OCI-LY1 (cell line): ENCODE results near the gene NLN.

Experiments used
- EZH2 ChIP-seq: fragments of 200-600 bp; sonication (generic), shearing (Covaris generic); IDR thresholded peaks from 2 replicates; pipeline ENCODE4 v1.8.0; 2017; ENCODE audit warnings: borderline replicate concordance, mixed run types, mild to moderate bottlenecking, antibody characterized with exemption, low read length, moderate library complexity, mixed read lengths
- TF ChIP-seq, protein P1 (sequence below): fragments of 200-600 bp; sonication (generic), shearing (Covaris generic); IDR thresholded peaks from 2 replicates; pipeline ENCODE4 v1.5.1; 2017; ENCODE audit warnings: mild to moderate bottlenecking, antibody characterized with exemption, low read length, moderate library complexity, mixed read lengths

DNA sequence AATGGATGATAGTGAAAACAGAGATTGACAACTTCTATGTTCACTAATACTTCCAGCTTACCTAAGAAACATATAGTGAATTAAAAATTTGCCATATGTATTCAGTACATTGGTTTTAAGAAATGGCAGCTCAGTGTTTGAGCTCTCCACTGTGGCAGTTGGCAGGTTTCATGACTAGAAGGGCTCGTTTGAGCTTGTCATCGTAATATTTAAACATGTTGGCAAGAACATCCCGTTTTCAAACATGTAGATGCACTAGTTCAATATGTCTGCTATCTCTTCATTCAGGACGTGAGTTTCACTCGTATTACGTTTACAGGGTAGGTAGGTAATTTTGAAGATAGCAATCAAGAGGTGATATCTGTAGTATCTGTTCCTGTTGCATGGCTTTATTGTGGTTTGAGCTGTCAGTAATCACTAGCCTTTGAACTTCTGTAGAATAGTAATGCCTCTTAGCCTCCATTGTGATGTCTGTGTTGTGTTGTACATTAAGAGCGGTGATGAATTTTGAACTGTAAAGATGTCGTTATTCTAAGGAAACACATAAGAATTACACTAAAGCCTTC is 74.8 kb downstream of the NLN start:
- TF ChIP-seq, protein P1, sequence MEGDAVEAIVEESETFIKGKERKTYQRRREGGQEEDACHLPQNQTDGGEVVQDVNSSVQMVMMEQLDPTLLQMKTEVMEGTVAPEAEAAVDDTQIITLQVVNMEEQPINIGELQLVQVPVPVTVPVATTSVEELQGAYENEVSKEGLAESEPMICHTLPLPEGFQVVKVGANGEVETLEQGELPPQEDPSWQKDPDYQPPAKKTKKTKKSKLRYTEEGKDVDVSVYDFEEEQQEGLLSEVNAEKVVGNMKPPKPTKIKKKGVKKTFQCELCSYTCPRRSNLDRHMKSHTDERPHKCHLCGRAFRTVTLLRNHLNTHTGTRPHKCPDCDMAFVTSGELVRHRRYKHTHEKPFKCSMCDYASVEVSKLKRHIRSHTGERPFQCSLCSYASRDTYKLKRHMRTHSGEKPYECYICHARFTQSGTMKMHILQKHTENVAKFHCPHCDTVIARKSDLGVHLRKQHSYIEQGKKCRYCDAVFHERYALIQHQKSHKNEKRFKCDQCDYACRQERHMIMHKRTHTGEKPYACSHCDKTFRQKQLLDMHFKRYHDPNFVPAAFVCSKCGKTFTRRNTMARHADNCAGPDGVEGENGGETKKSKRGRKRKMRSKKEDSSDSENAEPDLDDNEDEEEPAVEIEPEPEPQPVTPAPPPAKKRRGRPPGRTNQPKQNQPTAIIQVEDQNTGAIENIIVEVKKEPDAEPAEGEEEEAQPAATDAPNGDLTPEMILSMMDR, result no peak
- no peak for TF ChIP-seq EZH2
